Right atrium auricular region (tissue), 2 donors: ENCODE results near the gene SMYD3. TPM values are rescaled to one million over a fixed set of nuclear protein-coding genes. Genes with fewer than 3 reads are reported as not detected.

ENCODE experiments used
- DNase-seq: peaks from one replicate; pipeline ENCODE4 v3.0.0-alpha.2; 2019; ENCODE audit warnings: low spot score
- H3K27ac ChIP-seq, 2 donors: fragments of 200-600 bp; sonication (generic); 1 replicate in 1 of 2; 2 replicates in 1 of 2; pipeline ENCODE4 v1.5.1; 2016 to 2019
- H3K27me3 ChIP-seq, 2 donors: fragments of 200-600 bp; sonication (generic); one replicate each; pipeline versions ENCODE4 v1.5.1 to v1.6.0; 2017 to 2019
- H3K36me3 ChIP-seq: fragments of 200-600 bp; sonication (generic); one replicate; pipeline ENCODE4 v1.5.1; 2016
- H3K4me1 ChIP-seq, 2 donors: fragments of 200-600 bp; sonication (generic); one replicate each; pipeline versions ENCODE4 v1.5.1 to v1.6.0; 2017 to 2019
- H3K4me3 ChIP-seq, 2 donors: fragments of 200-600 bp; sonication (generic); 1 replicate in 1 of 2; 2 replicates in 1 of 2; pipeline ENCODE4 v1.5.1; 2017 to 2019; ENCODE audit warnings: mild to moderate bottlenecking in 1 of 2, moderate library complexity in 1 of 2
- H3K9me3 ChIP-seq, 2 donors: fragments of 200-600 bp; sonication (generic); one replicate each; pipeline ENCODE4 v1.5.1; 2019
- CTCF ChIP-seq, 2 donors: fragments of 200-600 bp; sonication (generic); IDR thresholded peaks; one replicate each; pipeline ENCODE4 v1.5.1; 2019; ENCODE audit warnings: antibody characterized with exemption in 2 of 2
- total RNA-seq, 2 donors: library from RNA; depleted of rRNA; stranded (reverse); fragments of >200 nt; gene quantifications; one replicate each; pipeline ENCODE4 v1.1.0, GENCODE V29; 2016

SMYD3 gene
- total RNA-seq, 2 donors from 2014 or later, result 7.9 to 8.5 TPM

DNA sequence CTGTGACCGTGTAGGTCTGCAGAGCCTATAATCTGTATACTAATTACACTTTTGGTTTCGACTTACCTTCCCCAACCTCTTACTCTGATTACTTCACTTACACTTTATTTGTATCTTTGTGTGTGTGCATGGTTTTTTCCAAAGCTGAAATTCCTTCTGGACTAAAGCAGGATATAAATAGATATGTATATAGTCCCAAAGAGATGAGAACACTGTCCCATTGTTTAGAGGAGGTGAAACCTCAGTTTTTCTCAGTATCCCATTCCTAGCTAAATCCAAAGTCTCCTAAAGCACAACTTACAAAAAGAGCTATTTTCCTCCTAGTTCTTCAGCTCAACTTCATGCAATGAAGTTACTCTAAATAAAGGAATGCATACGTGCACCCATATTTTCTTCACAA, 442.2 kb downstream of the SMYD3 start:
- no peak overlapping the region for H3K4me3 ChIP-seq
- no peak for TF ChIP-seq CTCF (IDR thresholded peaks at IDR 0.05)
- no peak for DNase-seq
- no peaks in the 10 kb centered on the region for H3K4me1 ChIP-seq
- H3K36me3 ChIP-seq, result no peaks in the 10 kb centered on the region
- H3K27ac ChIP-seq, result no peak overlapping the region
- no peaks in the 10 kb centered on the region for H3K9me3 ChIP-seq
- H3K27me3 ChIP-seq, result no peaks in the 10 kb centered on the region

DNA sequence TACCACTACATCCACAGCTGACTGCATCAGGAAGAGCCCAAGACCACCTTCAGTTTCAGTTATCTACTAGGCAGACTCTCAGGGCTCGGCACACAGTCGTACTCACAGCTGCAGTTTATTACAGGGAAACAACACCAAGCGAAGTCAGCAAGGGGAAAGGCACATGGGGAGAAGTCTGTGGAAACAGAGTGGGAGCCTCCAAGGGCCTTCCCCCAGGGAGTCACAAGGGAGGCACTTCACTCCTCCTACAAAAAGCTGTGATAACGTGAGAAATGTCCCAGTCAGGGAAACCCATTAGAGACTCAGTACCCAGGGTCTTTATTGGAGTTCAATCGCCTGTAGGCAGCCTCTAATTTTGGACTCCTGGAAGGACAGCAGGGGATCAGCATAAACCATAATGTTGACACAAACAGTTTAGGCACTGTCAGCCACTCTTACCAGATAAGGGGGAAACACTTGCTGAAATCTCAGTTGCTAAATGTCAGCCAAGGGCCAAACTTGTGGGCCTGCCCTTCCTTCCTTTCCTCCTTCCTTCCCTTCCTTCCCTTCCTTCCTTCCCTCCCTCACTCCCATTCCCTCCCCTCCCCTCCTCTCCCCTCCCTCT, 444.0 kb downstream of the SMYD3 start:
- H3K4me1 ChIP-seq, result no peaks in the 10 kb centered on the region
- DNase-seq, result no peak
- TF ChIP-seq CTCF (IDR thresholded peaks at IDR 0.05), result no peak
- no peak overlapping the region for H3K27ac ChIP-seq
- no peaks in the 10 kb centered on the region for H3K9me3 ChIP-seq
- no peaks in the 10 kb centered on the region for H3K27me3 ChIP-seq
- no peak overlapping the region for H3K4me3 ChIP-seq
- H3K36me3 ChIP-seq, result no peaks in the 10 kb centered on the region

- Histone ChIP-seq H3K9me3 (peaks cover 0 to 10% of the 10 kb centered on the region in 2 donors), H3K4me1 (no peaks in the 10 kb centered on the region), H3K36me3 (no peaks in the 10 kb centered on the region), H3K27me3 (no peaks in the 10 kb centered on the region), H3K4me3 (no peak overlapping the region), H3K27ac (no peak overlapping the region)
- no peak for TF ChIP-seq CTCF (IDR thresholded peaks at IDR 0.05)
- DNase-seq, result no peak
Observed at GRCh38 chr1:246058466-246058865, 448.6 kb downstream of the SMYD3 start.

GRCh38 chr1:246052603-246053002, 454.5 kb downstream of the SMYD3 start:
- DNase-seq, result no peak
- peaks cover 0 to 13% of the 10 kb centered on the region in 2 donors for H3K9me3 ChIP-seq
- no peak for TF ChIP-seq CTCF (IDR thresholded peaks at IDR 0.05)

GRCh38 chr1:246051909-246052518, 455.1 kb downstream of the SMYD3 start:
- Histone ChIP-seq H3K9me3 (peaks cover 0 to 13% of the 10 kb centered on the region in 2 donors), H3K27ac (no peak overlapping the region), H3K4me3 (no peak overlapping the region), H3K4me1 (no peaks in the 10 kb centered on the region), H3K27me3 (no peaks in the 10 kb centered on the region), H3K36me3 (no peaks in the 10 kb centered on the region)
- no peak for DNase-seq
- no peak for TF ChIP-seq CTCF (IDR thresholded peaks at IDR 0.05)

More at GRCh38 chr1:246052603-246053002, 454.5 kb downstream of the SMYD3 start:
- H3K27ac ChIP-seq, result no peak overlapping the region
- H3K4me3 ChIP-seq, result no peak overlapping the region
- H3K27me3 ChIP-seq, result no peaks in the 10 kb centered on the region
- H3K4me1 ChIP-seq, result no peaks in the 10 kb centered on the region
- no peaks in the 10 kb centered on the region for H3K36me3 ChIP-seq

- Histone ChIP-seq H3K27me3 (no peaks in the 10 kb centered on the region), H3K36me3 (no peaks in the 10 kb centered on the region), H3K4me1 (no peaks in the 10 kb centered on the region), H3K27ac (no peak overlapping the region), H3K4me3 (no peak overlapping the region), H3K9me3 (peaks cover 0 to 5% of the 10 kb centered on the region in 2 donors)
- TF ChIP-seq CTCF (IDR thresholded peaks at IDR 0.05), result no peak
- no peak for DNase-seq
Observed at GRCh38 chr1:246048693-246049092, 458.4 kb downstream of the SMYD3 start.
